Activated naive CD4-positive, alpha-beta T cell treated with anti-CD3 and anti-CD28 coated beads for 36 hours (primary cell): ENCODE results near the gene CCDC183. TPM values are rescaled to one million over a fixed set of nuclear protein-coding genes. Genes with fewer than 3 reads are reported as not detected.
A peak's percentile ranks its signal among the peaks of the same experiment; 100 is the strongest.
"Not testable (repeated sequence)": the region's sequence is repeated elsewhere in the genome, so short reads cannot be mapped to it uniquely, and the experiment has no call there.

Experiments used
- CTCF ChIA-PET: fragments of 350-600 bp; sonication (Branson Sonifier 250); formaldehyde crosslinking; loops from one replicate; lab custom pipeline; 2021; ENCODE audit warnings: antibody characterized with exemption; lab: Charles Lee
- DNase-seq: peaks from one replicate; pipeline ENCODE4 v3.0.0-alpha.2; 2020
- H3K27ac Mint-ChIP-seq: one replicate; pipeline ENCODE4 v1.8.0; 2021; ENCODE audit warnings: mild to moderate bottlenecking, mixed read lengths
- H3K27me3 Mint-ChIP-seq: one replicate; pipeline ENCODE4 v1.8.0; 2021; ENCODE audit warnings: low read depth, mixed read lengths
- H3K36me3 Mint-ChIP-seq: one replicate; pipeline ENCODE4 v1.8.0; 2021; ENCODE audit warnings: low read depth, mixed read lengths
- H3K4me1 Mint-ChIP-seq: one replicate; pipeline ENCODE4 v1.8.0; 2021; ENCODE audit warnings: low read depth, mixed read lengths
- H3K4me3 Mint-ChIP-seq: one replicate; pipeline ENCODE4 v1.8.0; 2021; ENCODE audit warnings: mild to moderate bottlenecking, moderate library complexity, mixed read lengths
- H3K9me3 Mint-ChIP-seq: one replicate; pipeline ENCODE4 v1.8.0; 2021; ENCODE audit warnings: mixed read lengths
- intact Hi-C: fragments of 100-400 bp; cut with micrococcal nuclease; formaldehyde crosslinking; loops from one replicate; pipeline ENCODE4 v1.15.1; 2023
- total RNA-seq, 2 experiments: library from RNA; stranded (reverse); gene quantifications; one replicate each; pipeline ENCODE4 v1.2.3, GENCODE V29; 2021

The CCDC183 gene
- total RNA-seq, 2 experiments from 2014 or later: 0.38 to 0.47 TPM

- no peak overlapping the region for H3K27ac Mint-ChIP-seq
- H3K4me3 Mint-ChIP-seq: no peak overlapping the region
- peak; percentile 77 for DNase-seq
- intact Hi-C loops: loop anchor here (1.0 kb wide), 3 partner anchors 59 to 247 kb away; no protein-coding TSS in a partner anchor
- CTCF ChIA-PET: interaction anchor here (0.6 to 4.3 kb wide), 12 partner anchors 8 to 308 kb away, joined by 3 to 27 read pairs (median 4); partner anchors contain the start of genes AJM1 and RABL6
- H3K36me3 Mint-ChIP-seq: no peaks in the 10 kb centered on the region
- H3K27me3 Mint-ChIP-seq: no peaks in the 10 kb centered on the region
- H3K4me1 Mint-ChIP-seq: peaks cover 21% of the 10 kb centered on the region
- H3K9me3 Mint-ChIP-seq: no peaks in the 10 kb centered on the region
Observed at GRCh38 chr9:136787690-136788400, 8.3 kb upstream of the CCDC183 start.

- H3K27ac Mint-ChIP-seq, H3K36me3 Mint-ChIP-seq, intact Hi-C loops, DNase-seq, H3K4me3 Mint-ChIP-seq, H3K27me3 Mint-ChIP-seq, H3K9me3 Mint-ChIP-seq: not testable (repeated sequence)
- peaks cover 21% of the 10 kb centered on the region for H3K4me1 Mint-ChIP-seq
- CTCF ChIA-PET: interaction anchor here (0.6 to 4.3 kb wide), 7 partner anchors 9 to 275 kb away, joined by 3 to 27 read pairs (median 5); partner anchors contain the start of gene AJM1
Observed at GRCh38 chr9:136788644-136789522, 7.3 kb upstream of the CCDC183 start.

GRCh38 chr9:136789523-136789937 is 6.6 kb upstream of the CCDC183 start:
- Mint-ChIP-seq H3K27me3 (no peaks in the 10 kb centered on the region), H3K4me1 (peaks cover 18% of the 10 kb centered on the region), H3K36me3 (no peaks in the 10 kb centered on the region), H3K4me3 (no peak overlapping the region), H3K9me3 (no peaks in the 10 kb centered on the region), H3K27ac (no peak overlapping the region)
- intact Hi-C loops: no loop called here
- no peak for DNase-seq
- CTCF ChIA-PET: no interaction called here

- CTCF ChIA-PET: interaction anchor here (0.6 to 4.0 kb wide), 7 partner anchors 12 to 273 kb away, joined by 3 to 28 read pairs (median 5); partner anchors contain the start of genes ABCA2 and RABL6
- peak; percentile 100 for DNase-seq
- H3K4me1 Mint-ChIP-seq: peaks cover 18% of the 10 kb centered on the region
- H3K4me3 Mint-ChIP-seq: peak within 1 kb of the TSS; percentile 83
- no peaks in the 10 kb centered on the region for H3K36me3 Mint-ChIP-seq
- peak within 1 kb of the TSS; percentile 79 for H3K27ac Mint-ChIP-seq
- H3K9me3 Mint-ChIP-seq: no peaks in the 10 kb centered on the region
- no peaks in the 10 kb centered on the region for H3K27me3 Mint-ChIP-seq
- intact Hi-C loops: loop anchor here (1.0 to 5.0 kb wide), 10 partner anchors 9 to 308 kb away; partner anchors contain the start of genes C8G, EDF1, FBXW5 and MAN1B1
Observed at GRCh38 chr9:136790640-136791515, 5.3 kb upstream of the CCDC183 start, which contains the start of gene TMEM141. Gene TMEM141, plus strand, starts transcription at chr9:136791344. Its CDS starts 27 bp downstream, at chr9:136791371.

- Mint-ChIP-seq H3K36me3 (no peaks in the 10 kb centered on the region), H3K4me1 (peaks cover 25% of the 10 kb centered on the region), H3K27ac (peak overlapping the region; percentile 79), H3K9me3 (no peaks in the 10 kb centered on the region), H3K27me3 (no peaks in the 10 kb centered on the region), H3K4me3 (peak overlapping the region; percentile 83)
- CTCF ChIA-PET: interaction anchor here (0.6 to 4.0 kb wide), 7 partner anchors 9 to 243 kb away, joined by 3 to 28 read pairs (median 4); partner anchors contain the start of genes AJM1 and RABL6
- DNase-seq: peak; percentile 74
- intact Hi-C loops: loop anchor here (1.0 to 5.0 kb wide), 10 partner anchors 9 to 308 kb away; partner anchors contain the start of genes C8G, EDF1, FBXW5 and MAN1B1
Observed at GRCh38 chr9:136791516-136792276, 4.4 kb upstream of the CCDC183 start.

GRCh38 chr9:136792321-136793085 is 3.6 kb upstream of the CCDC183 start:
- Mint-ChIP-seq H3K36me3 (no peaks in the 10 kb centered on the region), H3K27ac (peak overlapping the region; percentile 79), H3K27me3 (no peaks in the 10 kb centered on the region), H3K4me3 (peak overlapping the region; percentile 83), H3K4me1 (peaks cover 25% of the 10 kb centered on the region), H3K9me3 (no peaks in the 10 kb centered on the region)
- intact Hi-C loops: loop anchor here (5.0 kb wide), 1 partner anchor 75 kb away; the partner anchor contains the start of gene EDF1
- no peak for DNase-seq
- CTCF ChIA-PET: interaction anchor here (1.1 to 4.0 kb wide), 6 partner anchors 8 to 242 kb away, joined by 3 to 28 read pairs (median 4); partner anchors contain the start of genes AJM1 and RABL6

- Mint-ChIP-seq H3K27me3 (no peaks in the 10 kb centered on the region), H3K4me3 (no peak overlapping the region), H3K9me3 (no peaks in the 10 kb centered on the region), H3K27ac (no peak overlapping the region), H3K36me3 (no peaks in the 10 kb centered on the region), H3K4me1 (peaks cover 19% of the 10 kb centered on the region)
- DNase-seq: no peak
- intact Hi-C loops: loop anchor here (5.0 kb wide), 1 partner anchor 74 kb away; the partner anchor contains the start of gene EDF1
- CTCF ChIA-PET: interaction anchor here (0.6 to 4.0 kb wide), 7 partner anchors 13 to 236 kb away, joined by 3 to 28 read pairs (median 4); partner anchors contain the start of genes AJM1, LCN15 and RABL6
Observed at GRCh38 chr9:136793086-136793946, 2.8 kb upstream of the CCDC183 start.

- no peaks in the 10 kb centered on the region for H3K27me3 Mint-ChIP-seq
- no peak overlapping the region for H3K27ac Mint-ChIP-seq
- H3K4me3 Mint-ChIP-seq: no peak overlapping the region
Observed at GRCh38 chr9:136794281-136794999, 1.7 kb upstream of the CCDC183 start.

GRCh38 chr9:136795000-136795348 is 1.2 kb upstream of the CCDC183 start:
- no peaks in the 10 kb centered on the region for H3K9me3 Mint-ChIP-seq
- peaks cover 19% of the 10 kb centered on the region for H3K4me1 Mint-ChIP-seq
- no peaks in the 10 kb centered on the region for H3K27me3 Mint-ChIP-seq
- no peak for DNase-seq
- H3K27ac Mint-ChIP-seq: no peak overlapping the region
- no peaks in the 10 kb centered on the region for H3K36me3 Mint-ChIP-seq
- CTCF ChIA-PET: interaction anchor here (4.0 kb wide), 1 partner anchor 11 kb away, joined by 28 read pairs; the partner anchor contains the start of gene RABL6
- intact Hi-C loops: loop anchor here (5.0 kb wide), 1 partner anchor 72 kb away; the partner anchor contains the start of gene EDF1
- H3K4me3 Mint-ChIP-seq: no peak overlapping the region

More at GRCh38 chr9:136794281-136794999, 1.7 kb upstream of the CCDC183 start:
- no peaks in the 10 kb centered on the region for H3K36me3 Mint-ChIP-seq
- intact Hi-C loops: loop anchor here (5.0 kb wide), 1 partner anchor 73 kb away; the partner anchor contains the start of gene EDF1
- DNase-seq: no peak
- H3K9me3 Mint-ChIP-seq: no peaks in the 10 kb centered on the region
- H3K4me1 Mint-ChIP-seq: peaks cover 19% of the 10 kb centered on the region
- CTCF ChIA-PET: interaction anchor here (0.6 to 4.0 kb wide), 5 partner anchors 11 to 53 kb away, joined by 3 to 28 read pairs (median 5); partner anchors contain the start of genes LCN15 and RABL6
